Activated CD4-positive, alpha-beta T cell treated with anti-CD3 and anti-CD28 coated beads, Interleukin-2, amount 50 U/mL, for 16 hours (primary cell): ENCODE measurements around the gene PRRT4.

Experiments
- DNase-seq: peaks from one replicate; pipeline ENCODE4 v3.0.0-alpha.2; 2020

The PRRT4 gene

GRCh38 chr7:128361411-128362379, at the start of gene PRRT4:
Gene PRRT4 (minus strand): TSS chr7:128361690.
- DNase-seq = no peak

- DNase-seq = no peak
Observed at GRCh38 chr7:128410451-128410753, 48.9 kb upstream of the PRRT4 start.

GRCh38 chr7:128409596-128410450, 48.3 kb upstream of the PRRT4 start, which contains the start of gene IMPDH1:
Gene IMPDH1 (minus strand): TSS chr7:128409982. CDS start chr7:128409901, 81 bp downstream.
- peak; percentile 83 for DNase-seq

GRCh38 chr7:128408709-128409595, 47.5 kb upstream of the PRRT4 start:
- no peak for DNase-seq

- no peak for DNase-seq
Observed at GRCh38 chr7:128407751-128408708, 46.5 kb upstream of the PRRT4 start.

- DNase-seq = no peak
Observed at GRCh38 chr7:128407233-128407589, 45.7 kb upstream of the PRRT4 start.

- DNase-seq = no peak
Observed at GRCh38 chr7:128406314-128407232, 45.1 kb upstream of the PRRT4 start.

- DNase-seq = peak; percentile 45
Observed at GRCh38 chr7:128405471-128406313, 44.2 kb upstream of the PRRT4 start.

- DNase-seq = no peak
Observed at GRCh38 chr7:128404886-128405470, 43.5 kb upstream of the PRRT4 start.

- no peak for DNase-seq
Observed at GRCh38 chr7:128404143-128404681, 42.7 kb upstream of the PRRT4 start.

- no peak for DNase-seq
Observed at GRCh38 chr7:128403676-128404075, 42.2 kb upstream of the PRRT4 start.

GRCh38 chr7:128402356-128402755, 40.9 kb upstream of the PRRT4 start:
- DNase-seq = no peak

- no peak for DNase-seq
Observed at GRCh38 chr7:128400566-128400965, 39.1 kb upstream of the PRRT4 start.

- DNase-seq = no peak
Observed at GRCh38 chr7:128399991-128400390, 38.5 kb upstream of the PRRT4 start.

GRCh38 chr7:128398841-128399135, 37.3 kb upstream of the PRRT4 start:
- no peak for DNase-seq

- DNase-seq = peak; percentile 24
Observed at GRCh38 chr7:128398016-128398840, 36.7 kb upstream of the PRRT4 start.

GRCh38 chr7:128396357-128396756, 34.9 kb upstream of the PRRT4 start:
- DNase-seq = no peak

GRCh38 chr7:128395748-128396147, 34.3 kb upstream of the PRRT4 start:
- no peak for DNase-seq
